HG03469 (cell line): ENCODE data around the gene ADGRL2.
"Not testable (repeated sequence)": the region's sequence is repeated elsewhere in the genome, so short reads cannot be mapped to it uniquely, and the experiment has no call there.

Source experiments
- ATAC-seq: cut with Tn5 transposase; IDR thresholded peaks from one replicate; pipeline ENCODE4 v1.9.1; 2021; ENCODE audit warnings: mild to moderate bottlenecking, moderate library complexity, moderate number of reproducible peaks; ENCODE audit not compliant: unreplicated experiment

Gene ADGRL2

GRCh38 chr1:81846630-81847029 is 45.9 kb downstream of the ADGRL2 start:
- ATAC-seq, result no peak

DNA sequence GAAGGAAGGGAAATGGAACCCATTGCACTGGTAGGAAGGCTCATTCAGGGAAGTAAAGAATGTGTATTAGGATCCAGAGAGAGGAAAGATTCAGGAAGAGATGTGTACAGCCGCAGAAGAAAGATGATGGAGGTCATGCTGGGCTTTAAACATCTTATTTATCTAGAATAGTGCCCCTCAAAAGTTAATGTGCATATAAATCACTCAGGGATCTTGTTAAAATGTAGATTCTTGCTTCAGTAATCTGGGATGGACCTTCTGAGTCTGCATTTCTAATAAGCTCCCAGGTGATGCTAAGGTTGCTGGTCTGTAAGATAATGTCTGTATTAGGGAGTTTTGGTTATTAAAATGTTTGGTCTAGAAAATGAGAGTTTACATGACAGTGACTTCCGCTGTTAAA is 46.3 kb downstream of the ADGRL2 start:
- ATAC-seq, result no peak

- no peak for ATAC-seq
These were observed 48.3 kb downstream of the ADGRL2 start for GRCh38 chr1:81848880-81849682.

DNA sequence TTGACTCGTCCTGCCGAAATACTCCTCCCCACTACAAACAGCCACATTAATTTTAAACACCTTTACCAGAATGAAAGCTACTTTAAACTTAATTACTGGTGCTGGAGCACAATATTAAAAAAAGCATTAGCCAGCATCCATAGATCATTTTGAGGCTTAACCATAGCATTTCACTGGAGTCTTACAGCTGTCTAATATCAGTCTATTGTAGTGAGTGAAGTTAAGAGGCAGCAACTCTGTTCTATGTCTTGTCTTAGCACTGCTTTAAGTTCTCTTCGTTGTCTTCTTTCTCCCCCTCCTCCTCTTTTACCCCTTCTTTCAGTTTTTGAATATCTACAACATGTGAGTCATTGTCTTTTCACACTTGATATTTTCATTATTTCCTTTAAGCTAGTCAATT is 49.3 kb downstream of the ADGRL2 start:
- no peak for ATAC-seq

GRCh38 chr1:81850495-81850894 is 49.8 kb downstream of the ADGRL2 start:
- ATAC-seq, result no peak

GRCh38 chr1:81851217-81851616 is 50.5 kb downstream of the ADGRL2 start:
- no peak for ATAC-seq

GRCh38 chr1:81852961-81853360 is 52.2 kb downstream of the ADGRL2 start:
- no peak for ATAC-seq

GRCh38 chr1:81867235-81867634 is 66.5 kb downstream of the ADGRL2 start:
- no peak for ATAC-seq

- no peak for ATAC-seq
These were observed 68.6 kb downstream of the ADGRL2 start for GRCh38 chr1:81869307-81869706.

- not testable (repeated sequence) for ATAC-seq
These were observed 70.4 kb downstream of the ADGRL2 start for GRCh38 chr1:81871091-81871490.

DNA sequence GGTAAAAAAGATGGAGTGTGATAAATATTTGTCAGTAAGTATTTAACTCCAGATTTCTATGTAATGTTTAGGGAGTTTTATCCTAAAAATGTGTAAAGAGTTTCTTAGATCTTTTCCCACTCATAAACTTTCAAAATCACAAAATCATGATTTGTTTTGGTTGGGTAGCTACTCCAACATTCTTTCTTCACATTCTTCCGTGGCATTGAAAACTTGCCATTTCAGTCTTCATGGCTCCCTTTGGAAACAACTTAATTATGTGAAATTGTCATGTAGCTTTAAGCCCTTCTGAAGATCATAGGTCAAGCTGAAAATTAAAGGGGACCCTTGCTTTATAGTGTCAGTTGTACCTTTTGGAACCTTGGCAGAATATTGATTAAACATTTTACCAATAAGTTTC is 73.2 kb downstream of the ADGRL2 start:
- no peak for ATAC-seq

DNA sequence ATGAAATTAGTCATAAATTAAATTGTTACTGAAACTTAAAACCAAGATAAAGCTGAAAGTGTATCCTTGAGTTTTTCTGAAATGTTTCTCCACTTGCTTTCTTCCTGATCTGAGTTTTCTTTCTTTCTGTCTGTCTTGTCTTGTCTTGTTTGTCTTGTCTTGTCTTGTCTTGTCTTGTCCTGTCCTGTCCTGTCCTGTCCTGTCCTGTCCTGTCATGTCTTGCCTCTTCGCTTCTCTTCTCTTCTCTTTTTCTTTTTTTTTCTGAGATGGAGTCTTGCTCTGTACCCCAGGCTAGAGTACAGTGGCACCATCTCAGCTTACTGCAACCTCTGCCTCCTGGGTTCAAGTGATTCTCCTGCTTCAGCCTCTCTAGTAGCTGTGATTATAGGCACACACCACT is 73.7 kb downstream of the ADGRL2 start:
- no peak for ATAC-seq

DNA sequence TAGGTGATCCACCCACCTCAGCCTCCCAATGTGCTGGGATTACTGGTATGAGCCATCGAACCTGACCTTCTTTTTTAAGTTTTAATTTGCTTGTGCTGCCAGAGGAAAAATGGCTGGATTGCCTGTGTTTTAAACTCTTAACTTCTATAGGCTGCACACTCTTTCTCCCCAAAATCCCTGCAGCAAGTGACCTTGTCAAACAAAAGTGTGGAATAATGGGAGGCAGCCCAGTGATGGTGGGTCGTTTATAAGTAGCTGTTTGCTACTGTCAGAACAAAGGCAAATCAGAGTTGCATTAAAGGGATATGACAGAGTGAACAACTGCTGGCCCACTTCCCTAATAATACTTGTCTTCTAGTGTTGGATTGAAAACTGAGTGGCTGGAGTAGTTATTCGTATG is 74.2 kb downstream of the ADGRL2 start:
- no peak for ATAC-seq

GRCh38 chr1:81876901-81877733 is 76.4 kb downstream of the ADGRL2 start:
- no peak for ATAC-seq

- no peak for ATAC-seq
These were observed 77.2 kb downstream of the ADGRL2 start for GRCh38 chr1:81877940-81878339.

GRCh38 chr1:81878538-81878937 is 77.8 kb downstream of the ADGRL2 start:
- ATAC-seq, result no peak

GRCh38 chr1:81880781-81881180 is 80.0 kb downstream of the ADGRL2 start:
- no peak for ATAC-seq

- ATAC-seq, result no peak
These were observed 84.6 kb downstream of the ADGRL2 start for GRCh38 chr1:81885291-81885690.

GRCh38 chr1:81886292-81886691 is 85.6 kb downstream of the ADGRL2 start:
- ATAC-seq, result not testable (repeated sequence)

DNA sequence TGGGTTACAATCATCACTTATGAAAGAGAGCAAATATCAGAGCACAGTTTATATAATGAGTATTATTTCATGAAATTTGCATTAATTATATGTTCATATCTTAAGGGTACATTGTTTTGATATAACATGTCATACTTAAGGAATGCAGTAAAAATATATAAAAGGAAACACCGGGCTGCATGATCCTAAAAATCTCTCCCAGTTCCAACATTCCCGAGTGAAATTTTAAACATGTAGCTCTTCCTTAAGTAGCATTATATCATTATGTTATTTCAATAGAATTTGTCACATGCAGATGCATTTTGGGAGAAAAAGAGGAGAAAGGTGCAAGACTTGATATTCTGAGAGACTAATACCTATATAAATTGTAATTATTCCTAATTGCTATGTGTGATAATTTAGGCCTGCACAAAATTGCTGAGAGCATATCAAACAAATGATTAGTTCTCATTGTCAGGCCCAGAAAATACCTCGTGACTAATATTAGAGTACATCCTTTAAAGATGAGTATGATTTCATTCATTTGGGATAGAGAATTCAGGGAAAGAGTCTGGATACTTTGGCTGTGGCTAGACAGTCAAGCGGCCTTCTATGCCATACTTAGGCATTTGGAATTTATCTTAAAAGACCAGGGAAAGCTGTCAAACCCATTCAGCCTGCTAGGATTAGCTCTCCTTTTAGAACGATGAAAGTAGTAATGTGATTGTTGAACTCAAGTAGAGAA is 86.8 kb downstream of the ADGRL2 start:
- no peak for ATAC-seq

DNA sequence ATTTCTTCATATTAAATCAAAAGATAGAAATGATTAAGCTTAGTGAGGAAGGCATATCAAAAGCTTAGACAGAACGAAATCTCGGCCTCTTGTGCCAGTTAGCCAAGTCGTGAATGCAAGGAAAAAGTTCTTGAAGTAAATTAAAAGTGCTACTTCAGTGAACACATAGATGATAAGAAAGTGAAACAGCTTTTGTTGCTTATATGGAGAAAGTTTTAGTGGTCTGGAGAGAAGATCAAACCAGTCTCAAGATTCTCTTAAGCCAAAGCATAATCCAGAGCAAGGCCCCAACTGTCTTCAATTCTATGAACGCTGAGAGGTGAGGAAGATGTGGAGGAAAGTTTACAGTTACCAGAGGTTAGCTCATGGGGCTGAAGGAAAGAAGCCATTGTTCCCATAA is 88.4 kb downstream of the ADGRL2 start:
- ATAC-seq, result no peak
